Skeletal muscle satellite cell (primary cell): ENCODE data around the gene PTK6.
"Not testable (repeated sequence)": the region's sequence is repeated elsewhere in the genome, so short reads cannot be mapped to it uniquely, and the experiment has no call there.

Experiments
- H3K27me3 ChIP-seq: 2 replicates; pipeline ENCODE4 v1.7.0; 2013; ENCODE audit warnings: low read length; ENCODE audit not compliant: control insufficient read depth, insufficient read depth
- H3K36me3 ChIP-seq: 2 replicates; pipeline ENCODE4 v1.7.0; 2013; ENCODE audit warnings: mild to moderate bottlenecking, control low read depth, low read length; ENCODE audit not compliant: insufficient read depth
- H3K4me1 ChIP-seq: 2 replicates; pipeline ENCODE4 v1.7.0; 2013; ENCODE audit warnings: low read length; ENCODE audit not compliant: control insufficient read depth, insufficient read depth
- H3K4me2 ChIP-seq: 2 replicates; pipeline ENCODE4 v1.7.0; 2013; ENCODE audit warnings: mild to moderate bottlenecking, low read length
- H3K4me3 ChIP-seq: 2 replicates; pipeline ENCODE4 v1.7.0; 2013; ENCODE audit warnings: low read length
- H3K9ac ChIP-seq: 2 replicates; pipeline ENCODE4 v1.7.0; 2013; ENCODE audit warnings: mild to moderate bottlenecking, low read depth, low read length, moderate library complexity
- H3K9me3 ChIP-seq: replicated peaks from 2 replicates; pipeline ENCODE4 v1.7.0; 2013; ENCODE audit warnings: mild to moderate bottlenecking, control low read depth, low read length

The PTK6 gene

GRCh38 chr20:63479695-63480419 lies 57.3 kb downstream of the PTK6 start:
- not testable (repeated sequence) for H3K4me1 ChIP-seq, H3K4me2 ChIP-seq, H3K4me3 ChIP-seq, H3K9me3 ChIP-seq, H3K36me3 ChIP-seq, H3K9ac ChIP-seq
- H3K27me3 ChIP-seq: peaks cover 61% of the 10 kb centered on the region

- Histone ChIP-seq H3K9ac (no peak overlapping the region), H3K4me3 (no peak overlapping the region), H3K36me3 (no peaks in the 10 kb centered on the region), H3K4me1 (no peaks in the 10 kb centered on the region), H3K9me3 (no peaks in the 10 kb centered on the region), H3K27me3 (peaks cover 67% of the 10 kb centered on the region), H3K4me2 (no peak overlapping the region)
Observed at GRCh38 chr20:63478346-63479302, 58.6 kb downstream of the PTK6 start.
